ENCODE measurements around the gene CACNB3. TPM values are rescaled to one million over a fixed set of nuclear protein-coding genes. Genes with fewer than 3 reads are reported as not detected.

Gene CACNB3
- total RNA-seq, 1 donor from 2014 or later: 41.6 TPM

GRCh38 chr12:48787791-48788523 is 30.3 kb upstream of the CACNB3 start:
- FAIRE-seq (no peak), DNase-seq (ENCODE audit: low spot score in 2 of 2) (no peak)

- DNase-seq (ENCODE audit: low spot score in 2 of 2) (no peak), FAIRE-seq (no peak)
These were observed 29.8 kb upstream of the CACNB3 start for GRCh38 chr12:48788524-48788853.

- FAIRE-seq (no peak), DNase-seq (ENCODE audit: low spot score in 2 of 2) (peak; percentile 89 to 90)
These were observed 29.2 kb upstream of the CACNB3 start, which contains the start of gene ADCY6 for GRCh38 chr12:48788854-48789775. Gene ADCY6, minus strand, starts transcription at chr12:48789089. Its CDS starts 5,655 bp downstream, at chr12:48783434.

DNA sequence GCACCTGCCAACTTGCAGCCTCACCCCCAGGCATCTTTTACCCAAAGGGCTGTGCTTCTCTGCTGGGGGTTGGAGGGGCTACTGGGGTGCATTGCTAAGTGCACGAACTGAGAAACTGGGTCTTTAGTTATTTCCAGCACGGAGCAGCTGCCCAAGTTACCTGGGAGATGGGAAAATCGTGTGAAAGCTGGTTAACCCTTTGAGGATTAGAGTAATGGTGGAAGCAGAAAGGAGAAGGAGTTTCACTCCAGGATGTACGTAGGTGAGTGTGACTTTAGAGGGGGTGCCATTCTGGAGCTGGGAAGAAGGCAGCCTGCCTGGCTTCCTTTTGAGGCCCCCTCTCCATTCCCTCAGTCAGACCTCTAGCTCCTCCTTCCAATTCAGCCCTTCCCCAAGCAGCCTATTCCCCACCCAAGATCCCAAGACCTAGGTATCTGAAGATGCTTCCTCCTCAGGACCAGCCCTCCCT is 28.4 kb upstream of the CACNB3 start:
- no peak for FAIRE-seq

DNA sequence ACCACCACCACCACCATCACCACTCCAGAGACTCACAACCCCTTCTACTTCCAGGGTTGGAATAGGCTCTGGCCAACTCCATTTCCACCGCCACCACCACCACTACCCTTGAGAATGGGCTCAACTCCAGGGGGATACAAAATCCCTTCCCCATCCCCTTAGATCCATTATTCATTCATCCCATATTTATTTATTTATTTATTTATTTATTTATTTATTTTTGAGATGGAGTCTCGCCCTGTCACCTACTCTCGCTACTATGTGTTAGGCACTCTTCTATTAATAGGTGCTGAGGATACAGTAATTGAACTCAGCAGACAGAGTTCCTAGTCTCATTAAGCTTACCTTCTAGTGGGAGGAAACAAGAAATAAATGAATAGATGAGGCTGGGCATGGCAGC is 24.6 kb upstream of the CACNB3 start:
- FAIRE-seq: no peak
- DNase-seq (ENCODE audit: low spot score in 2 of 2): no peak

More for the DNA sequence above, 28.4 kb upstream of the CACNB3 start:
- no peak for DNase-seq (ENCODE audit: low spot score in 2 of 2)

DNA sequence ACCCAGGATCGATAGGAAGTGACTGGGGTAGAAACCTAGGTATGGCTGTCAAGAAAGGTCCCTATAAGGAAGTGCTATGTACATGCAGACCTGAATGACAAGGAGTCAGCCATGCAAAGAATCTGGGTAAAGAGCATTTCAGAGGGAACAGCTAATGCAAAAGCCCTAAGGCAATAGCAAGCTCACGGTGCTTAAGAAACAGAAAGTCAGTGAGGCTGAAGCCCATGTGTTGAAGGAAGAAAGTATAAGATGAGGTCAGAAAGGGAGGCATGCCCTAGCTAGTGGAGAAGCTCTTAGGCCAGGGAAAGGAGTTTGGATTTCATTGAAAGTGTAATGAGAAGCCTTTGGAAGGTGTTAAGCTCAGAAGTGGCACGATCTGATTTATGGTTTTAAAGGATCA is 23.4 kb upstream of the CACNB3 start:
- no peak for DNase-seq (ENCODE audit: low spot score in 2 of 2)
- FAIRE-seq: no peak

DNA sequence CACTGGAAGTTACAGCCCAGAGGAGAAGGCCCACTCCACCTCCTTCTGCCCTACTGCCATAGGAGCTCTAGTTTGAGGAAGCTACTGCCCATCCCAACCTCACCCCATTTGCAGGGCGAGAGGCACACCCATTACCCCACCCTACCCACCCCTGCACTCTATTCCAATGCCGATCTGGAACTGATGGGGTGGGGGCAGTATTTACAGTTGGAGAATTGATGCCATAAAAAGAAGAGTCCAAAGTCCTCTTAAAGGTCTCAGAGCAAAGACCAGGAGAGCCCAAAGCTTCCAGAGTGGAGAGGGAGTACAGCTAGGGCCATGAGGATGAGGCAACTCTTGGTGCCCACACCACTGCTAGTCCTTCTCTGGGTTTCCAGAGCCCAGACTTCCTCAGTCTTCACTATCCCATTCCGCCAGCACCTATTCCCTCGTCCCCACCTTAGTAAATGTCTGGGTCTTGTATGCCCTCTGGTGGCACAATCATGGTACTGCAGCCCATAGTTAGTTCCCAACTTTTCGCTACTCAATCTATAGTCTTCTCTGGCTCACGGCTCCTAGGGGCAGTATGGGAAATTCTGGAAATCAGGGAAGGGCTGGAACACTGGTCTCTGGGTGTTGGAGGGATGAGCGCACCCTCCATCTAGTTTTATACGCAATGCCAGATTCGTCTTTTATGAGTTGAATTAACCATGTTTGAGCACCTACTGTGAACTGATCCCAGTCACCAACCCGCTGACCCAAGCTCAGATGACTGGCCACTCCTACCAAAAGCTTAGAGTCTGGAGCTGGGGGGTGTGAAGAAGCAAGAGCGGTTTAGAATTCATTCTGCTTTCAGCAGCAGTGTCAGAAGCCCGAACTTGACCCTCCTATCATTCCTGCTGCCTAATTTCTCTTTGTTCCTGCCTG is 22.5 kb upstream of the CACNB3 start:
- DNase-seq (ENCODE audit: low spot score in 2 of 2): peak; percentile 81 to 85
- FAIRE-seq: no peak

DNA sequence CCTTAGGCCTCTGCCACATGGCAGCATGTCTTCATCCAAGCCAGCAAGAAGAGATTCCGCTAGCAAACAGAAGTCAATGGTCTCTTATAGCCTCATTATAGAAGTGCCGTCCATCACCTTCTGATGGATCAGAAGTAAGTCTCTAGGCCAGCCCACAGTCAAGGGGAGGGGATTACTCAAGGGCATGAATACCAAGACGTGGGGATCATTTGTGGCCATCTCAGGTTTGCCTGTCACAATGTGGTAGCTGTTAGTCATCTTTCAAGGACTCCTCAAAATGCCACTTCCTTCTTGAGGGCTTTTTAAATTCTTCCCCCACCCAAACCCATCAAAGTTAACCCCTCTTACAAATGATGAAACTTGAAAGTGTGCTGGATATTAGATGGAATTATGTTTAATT is 21.3 kb upstream of the CACNB3 start:
- no peak for DNase-seq (ENCODE audit: low spot score in 2 of 2)
- FAIRE-seq: no peak

GRCh38 chr12:48800457-48800856 is 17.8 kb upstream of the CACNB3 start:
- no peak for DNase-seq (ENCODE audit: low spot score in 2 of 2)
- FAIRE-seq: no peak

DNA sequence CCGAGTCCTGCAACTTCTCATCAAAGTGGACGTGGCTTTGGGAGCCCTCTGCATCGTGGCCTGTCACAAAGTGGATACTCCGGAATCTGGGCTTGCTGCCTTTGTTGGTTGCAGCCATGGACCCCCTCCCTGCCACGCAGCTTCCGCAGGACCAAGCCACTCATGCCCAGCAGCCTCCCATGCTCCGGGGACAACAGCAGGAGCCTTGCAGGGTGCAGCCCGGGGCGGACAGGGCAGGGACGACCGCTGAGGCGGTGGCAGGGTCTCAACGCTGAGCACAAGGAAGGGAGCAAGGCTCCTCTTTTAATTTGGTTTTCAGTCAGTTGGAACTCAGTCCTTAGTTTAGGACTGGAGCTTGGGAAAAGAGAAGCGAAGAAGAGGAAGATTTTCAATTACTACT is 17.3 kb upstream of the CACNB3 start:
- no peak for FAIRE-seq
- no peak for DNase-seq (ENCODE audit: low spot score in 2 of 2)

DNA sequence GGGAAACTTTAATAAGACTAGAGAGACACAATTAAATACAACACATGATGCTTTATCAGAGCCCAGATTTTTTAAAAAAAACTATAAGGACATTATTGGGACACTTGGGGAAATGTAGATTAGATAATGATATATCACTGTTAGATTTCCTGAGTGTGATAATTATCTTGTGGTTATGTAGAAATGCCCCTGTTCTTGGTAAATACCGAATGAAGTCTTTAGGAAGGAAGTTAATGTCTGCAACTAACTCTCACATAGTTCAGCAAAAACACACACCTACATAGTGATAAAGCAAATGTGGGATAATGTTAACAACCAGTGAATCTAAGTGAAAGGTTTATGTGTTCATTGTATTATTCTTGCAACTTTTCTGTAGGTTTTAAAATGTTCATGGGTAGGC is 14.6 kb upstream of the CACNB3 start:
- no peak for DNase-seq (ENCODE audit: low spot score in 2 of 2)
- no peak for FAIRE-seq

GRCh38 chr12:48807981-48808380 is 10.3 kb upstream of the CACNB3 start:
- FAIRE-seq (no peak), DNase-seq (ENCODE audit: low spot score in 2 of 2) (no peak)

DNA sequence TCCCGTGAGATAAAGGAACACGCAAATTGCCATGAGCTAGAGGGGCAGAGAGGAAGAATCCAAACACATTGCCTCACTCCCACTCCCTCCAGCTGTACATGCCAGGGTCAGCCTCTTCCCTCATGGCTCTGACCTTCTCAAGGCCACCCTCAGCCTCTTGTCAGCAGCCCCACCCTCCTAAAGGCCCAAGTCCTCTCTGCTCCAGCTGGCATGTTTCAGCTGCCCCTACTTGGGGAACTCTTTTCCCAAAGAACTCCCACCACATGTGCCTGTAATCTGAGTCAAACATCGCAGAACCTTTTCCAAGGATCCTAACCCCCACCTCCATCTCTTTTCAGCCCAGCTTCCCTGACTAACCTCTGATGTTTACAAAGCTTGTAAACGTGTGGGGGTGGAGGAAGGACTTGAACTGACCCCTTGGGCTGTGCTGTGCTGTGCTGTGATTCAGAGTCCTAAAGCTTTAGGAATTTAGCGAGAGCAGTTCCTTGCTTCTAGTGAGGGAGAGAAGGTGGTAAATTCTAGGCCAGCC is 7.3 kb upstream of the CACNB3 start:
- FAIRE-seq (no peak), DNase-seq (ENCODE audit: low spot score in 2 of 2) (no peak)

DNA sequence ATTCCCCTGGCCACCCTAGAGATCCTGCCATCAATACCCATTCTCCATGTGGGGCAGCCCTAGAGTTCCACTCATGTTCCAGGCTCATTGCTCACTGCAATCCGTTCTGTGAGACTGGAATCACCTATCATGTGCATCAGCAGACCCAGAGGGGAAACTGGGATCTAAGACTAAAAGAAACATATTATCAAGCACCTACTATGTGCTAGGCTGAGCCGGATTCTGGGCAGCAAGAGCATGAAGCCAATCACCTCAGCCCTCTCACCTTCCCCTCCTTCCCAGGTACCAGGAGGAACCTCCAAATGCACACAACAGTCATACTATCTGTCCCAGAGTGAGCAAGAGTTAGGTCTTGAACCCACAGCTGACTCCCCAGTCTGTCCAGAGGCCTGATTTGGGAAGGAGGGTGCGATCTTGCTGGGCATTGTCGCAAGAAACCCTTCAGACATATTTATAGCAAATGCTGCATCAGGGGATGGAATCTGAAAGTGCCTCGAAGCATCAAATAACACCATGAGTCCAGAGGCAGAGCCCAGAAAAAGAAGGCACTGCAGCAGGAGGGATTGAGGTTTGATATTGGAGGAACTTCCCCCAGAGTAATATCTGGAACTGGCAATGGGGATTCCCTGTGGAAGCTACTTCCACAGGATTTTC is 6.7 kb upstream of the CACNB3 start:
- FAIRE-seq: no peak
- DNase-seq (ENCODE audit: low spot score in 2 of 2): no peak

- FAIRE-seq: no peak
These were observed 5.9 kb upstream of the CACNB3 start for GRCh38 chr12:48812389-48812788.

GRCh38 chr12:48813465-48814261 is 4.6 kb upstream of the CACNB3 start:
- no peak for FAIRE-seq
- no peak for DNase-seq (ENCODE audit: low spot score in 2 of 2)

More at GRCh38 chr12:48812389-48812788, 5.9 kb upstream of the CACNB3 start:
- no peak for DNase-seq (ENCODE audit: low spot score in 2 of 2)

- FAIRE-seq (no peak), DNase-seq (ENCODE audit: low spot score in 2 of 2) (peak; percentile 68 to 89)
These were observed 3.8 kb upstream of the CACNB3 start for GRCh38 chr12:48814262-48815125.
